Measurements from ENCODE around the gene JMY.

- no peak for TF ChIP-seq CTCF (optimal IDR thresholded peaks at IDR 0.05 in 1 of 3, IDR thresholded peaks at IDR 0.05 in 1 of 3, conservative IDR thresholded peaks at IDR 0.05 in 1 of 3; ENCODE audit: extremely low read depth in 1 of 3, insufficient read depth in 2 of 3, low read length in 3 of 3)
- no peak for TF ChIP-seq EZH2 (IDR thresholded peaks at IDR 0.05; ENCODE audit: low read length)
These were observed 27.4 kb downstream of the JMY start for GRCh38 chr5:79263290-79263689.
